Endodermal cell (in vitro differentiated cells): ENCODE results near the gene KCNK13. TPM values are rescaled to one million over a fixed set of nuclear protein-coding genes. Genes with fewer than 3 reads are reported as not detected.

Experiments used
- DNase-seq: peaks from one replicate; pipeline ENCODE4 v3.0.0-alpha.2; 2017
- H3K27ac ChIP-seq: 2 replicates; pipeline ENCODE4 v1.5.1; 2013; ENCODE audit warnings: mild to moderate bottlenecking, low read depth, low read length, moderate library complexity
- H3K27me3 ChIP-seq: 2 replicates; pipeline ENCODE4 v1.6.1; 2013; ENCODE audit warnings: mild to moderate bottlenecking, low read length, moderate library complexity; ENCODE audit not compliant: insufficient read depth, control insufficient read depth, poor library complexity, severe bottlenecking
- H3K36me3 ChIP-seq: 2 replicates; pipeline ENCODE4 v1.7.0; 2013; ENCODE audit warnings: mild to moderate bottlenecking, low read length, moderate library complexity; ENCODE audit not compliant: control insufficient read depth, insufficient read depth
- H3K4me1 ChIP-seq: one replicate; pipeline ENCODE4 v1.7.0; 2013; ENCODE audit warnings: low read length; ENCODE audit not compliant: control insufficient read depth, insufficient read depth
- H3K4me3 ChIP-seq: 2 replicates; pipeline ENCODE4 v1.5.1; 2013; ENCODE audit warnings: mild to moderate bottlenecking, low read length, moderate library complexity
- H3K9ac ChIP-seq: 2 replicates; pipeline ENCODE4 v1.6.1; 2013; ENCODE audit warnings: mild to moderate bottlenecking, low read length, moderate library complexity; ENCODE audit not compliant: poor library complexity, severe bottlenecking; ENCODE audit errors: extremely low read depth
- H3K9me3 ChIP-seq: 2 replicates; pipeline ENCODE4 v1.6.1; 2013; ENCODE audit warnings: mild to moderate bottlenecking, low read length, moderate library complexity; ENCODE audit not compliant: control insufficient read depth
- H3K27ac Mint-ChIP-seq: 2 replicates; pipeline ENCODE4 v1.8.0; 2020; ENCODE audit warnings: mixed read lengths
- H3K27me3 Mint-ChIP-seq: 2 replicates; pipeline ENCODE4 v1.8.0; 2021; ENCODE audit warnings: mild to moderate bottlenecking, mixed read lengths; ENCODE audit not compliant: insufficient read depth
- H3K36me3 Mint-ChIP-seq: 2 replicates; pipeline ENCODE4 v1.8.0; 2020; ENCODE audit warnings: low read depth, mixed read lengths
- H3K4me1 Mint-ChIP-seq: 2 replicates; pipeline ENCODE4 v1.8.0; 2020; ENCODE audit warnings: mixed read lengths
- H3K4me3 Mint-ChIP-seq: 2 replicates; pipeline ENCODE4 v1.8.0; 2020; ENCODE audit warnings: mild to moderate bottlenecking, moderate library complexity, mixed read lengths
- H3K9me3 Mint-ChIP-seq: 2 replicates; pipeline ENCODE4 v1.8.0; 2020; ENCODE audit warnings: mild to moderate bottlenecking, mixed read lengths
- CTCF ChIP-seq: fragments of 200-600 bp; sonication (generic); conservative IDR thresholded peaks from 2 replicates; pipeline ENCODE4 v1.5.0; 2021; ENCODE audit warnings: antibody characterized with exemption, mild to moderate bottlenecking
- WGBS, 2 experiments: methylation state at CpG; one replicate each; pipeline versions ENCODE4 v1.1.5 to v1.1.7; 2013; ENCODE audit warnings: missing lambda C conversion rate in 2 of 2, mixed read lengths in 1 of 2; ENCODE audit not compliant: insufficient coverage in 1 of 2, insufficient read length in 1 of 2; 5-methylcytosine and 5-hydroxymethylcytosine counted together
- total RNA-seq, 2 donors: library from RNA; stranded (reverse); fragmentation: NEBNext Ultra II Directional in 1 of 2; extraction: Animal tissue kit (Norgen Biotek cat#: 25700) in 1 of 2; gene quantifications; 2 replicates in 1 of 2; 3 replicates in 1 of 2; pipeline ENCODE4 v1.2.1, GENCODE V29; 2021

The KCNK13 gene
- total RNA-seq, 2 donors from 2014 or later: 0.58 to 1.3 TPM

- H3K4me1 Mint-ChIP-seq: peaks cover 14% of the 10 kb centered on the region
- Histone ChIP-seq H3K27ac (no peak overlapping the region), H3K27me3 (no peaks in the 10 kb centered on the region), H3K36me3 (peaks cover 50% of the 10 kb centered on the region), H3K4me3 (no peak overlapping the region), H3K4me1 (peaks cover 15% of the 10 kb centered on the region), H3K9me3 (no peaks in the 10 kb centered on the region), H3K9ac (no peak overlapping the region)
- peak; percentile 27 for DNase-seq
- 83 to 88% methylated on average over 1 of the region's 1 CpG for WGBS, 2 experiments
- no peak for TF ChIP-seq CTCF
- no peak overlapping the region for H3K27ac Mint-ChIP-seq
- H3K36me3 Mint-ChIP-seq: peaks cover 50% of the 10 kb centered on the region
- H3K4me3 Mint-ChIP-seq: no peak overlapping the region
- no peaks in the 10 kb centered on the region for H3K9me3 Mint-ChIP-seq
- H3K27me3 Mint-ChIP-seq: no peaks in the 10 kb centered on the region
Measured at GRCh38 chr14:90027842-90028241, 34.0 kb upstream of the KCNK13 start.

DNA sequence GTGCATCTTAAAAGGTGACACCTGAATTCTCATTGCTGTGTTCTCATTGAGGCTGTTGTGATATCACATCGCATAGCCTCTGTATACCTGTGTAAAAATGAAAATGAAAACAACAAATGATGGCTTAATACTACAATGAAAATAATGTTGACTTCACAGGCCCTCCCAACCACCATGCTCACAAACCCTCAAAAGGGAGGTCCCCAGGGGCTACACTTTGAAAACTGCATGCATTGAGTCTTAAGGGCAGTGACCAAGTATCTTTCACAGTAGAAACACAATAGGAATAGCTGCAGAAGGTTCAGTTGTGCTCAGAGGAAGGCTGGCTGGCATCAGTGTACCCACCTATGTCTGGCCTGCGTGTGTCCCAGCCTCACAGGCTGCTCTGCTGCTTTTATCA, 27.6 kb upstream of the KCNK13 start:
- Histone ChIP-seq H3K4me1 (peaks cover 9% of the 10 kb centered on the region), H3K36me3 (peaks cover 68% of the 10 kb centered on the region), H3K9me3 (peaks cover 10% of the 10 kb centered on the region), H3K27ac (no peak overlapping the region), H3K4me3 (no peak overlapping the region), H3K27me3 (no peaks in the 10 kb centered on the region), H3K9ac (no peak overlapping the region)
- WGBS, 2 experiments: 100% methylated on average over 1 to 2 of the region's 2 CpGs
- H3K9me3 Mint-ChIP-seq: peaks cover 4% of the 10 kb centered on the region
- no peak for TF ChIP-seq CTCF
- peaks cover 29% of the 10 kb centered on the region for H3K4me1 Mint-ChIP-seq
- DNase-seq: no peak
- peaks cover 63% of the 10 kb centered on the region for H3K36me3 Mint-ChIP-seq
- no peaks in the 10 kb centered on the region for H3K27me3 Mint-ChIP-seq
- H3K4me3 Mint-ChIP-seq: no peak overlapping the region
- no peak overlapping the region for H3K27ac Mint-ChIP-seq

DNA sequence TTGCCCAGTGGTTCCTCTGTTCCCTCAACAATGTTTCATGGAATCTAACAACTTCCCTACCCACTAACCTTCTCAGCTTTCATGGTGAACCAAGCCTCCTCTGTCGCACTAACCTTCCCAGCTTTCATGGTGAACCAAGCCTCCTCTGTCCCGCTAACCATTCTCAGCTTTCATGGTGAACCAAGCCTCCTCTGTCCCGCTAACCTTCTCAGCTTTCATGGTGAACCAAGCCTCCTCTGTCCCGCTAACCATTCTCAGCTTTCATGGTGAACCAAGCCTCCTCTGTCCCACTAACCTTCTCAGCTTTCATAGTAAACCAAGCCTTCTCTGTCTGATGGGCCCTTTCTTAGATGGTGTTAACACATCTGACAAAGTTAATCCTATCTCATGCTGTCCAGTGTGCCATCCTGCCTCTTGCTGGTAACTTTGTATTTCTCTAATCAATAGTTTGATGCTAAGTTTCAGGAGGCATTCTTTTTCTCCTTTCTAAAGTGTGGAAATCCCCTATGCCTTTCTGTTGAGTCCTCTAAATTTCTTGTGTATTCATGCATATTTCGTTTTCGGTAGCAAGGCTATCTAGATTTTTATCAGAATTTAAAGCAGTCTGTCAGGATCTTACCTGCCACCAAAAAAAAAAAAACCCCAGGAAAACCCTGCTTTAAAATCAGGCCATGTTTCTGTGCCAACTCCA, 26.8 kb upstream of the KCNK13 start:
- Histone ChIP-seq H3K4me1 (peaks cover 9% of the 10 kb centered on the region), H3K27me3 (no peaks in the 10 kb centered on the region), H3K27ac (no peak overlapping the region), H3K36me3 (peaks cover 70% of the 10 kb centered on the region), H3K9ac (no peak overlapping the region), H3K9me3 (peaks cover 10% of the 10 kb centered on the region), H3K4me3 (no peak overlapping the region)
- TF ChIP-seq CTCF: no peak
- Mint-ChIP-seq H3K27ac (peak overlapping the region; percentile 84), H3K36me3 (peaks cover 65% of the 10 kb centered on the region), H3K4me1 (peaks cover 31% of the 10 kb centered on the region), H3K9me3 (peaks cover 4% of the 10 kb centered on the region), H3K4me3 (no peak overlapping the region), H3K27me3 (no peaks in the 10 kb centered on the region)
- DNase-seq: no peak
- 90 to 92% methylated on average over 4 to 6 of the region's 6 CpGs for WGBS, 2 experiments
